Transverse colon (tissue), 4 donors: ENCODE data around the gene DSG2. TPM values are rescaled to one million over a fixed set of nuclear protein-coding genes. Genes with fewer than 3 reads are reported as not detected.

Experiments used
- DNase-seq: peaks from one replicate; pipeline ENCODE4 v3.0.0-alpha.2; 2019
- H3K27ac ChIP-seq, 4 donors: fragments of 200-600 bp; sonication (generic); 2 replicates each; pipeline ENCODE4 v1.5.1; 2016 to 2018; ENCODE audit warnings: inconsistent platforms in 4 of 4
- H3K27me3 ChIP-seq: fragments of 200-600 bp; sonication (generic); 2 replicates; pipeline ENCODE4 v1.5.1; 2017; ENCODE audit warnings: inconsistent platforms
- H3K36me3 ChIP-seq, 4 donors: fragments of 200-600 bp; sonication (generic); 2 replicates each; pipeline ENCODE4 v1.5.1; 2017 to 2019; ENCODE audit warnings: inconsistent platforms in 4 of 4
- H3K4me1 ChIP-seq, 4 donors: fragments of 200-600 bp; sonication (generic); 2 replicates each; pipeline ENCODE4 v1.5.1; 2017 to 2020; ENCODE audit warnings: inconsistent platforms in 4 of 4
- H3K4me3 ChIP-seq, 4 donors: fragments of 200-600 bp; sonication (generic); 1 replicate in 1 of 4; 2 replicates in 3 of 4; pipeline versions ENCODE4 v1.5.1 to v1.6.1; 2017 to 2019; ENCODE audit warnings: inconsistent platforms in 4 of 4
- H3K9me3 ChIP-seq, 2 donors: fragments of 200-600 bp; sonication (generic); 2 replicates each; pipeline ENCODE4 v1.5.1; 2017 to 2019; ENCODE audit warnings: inconsistent platforms in 2 of 2
- EP300 ChIP-seq: sonication (generic); formaldehyde crosslinking; IDR thresholded peaks from one replicate; pipeline ENCODE4 v1.6.1; 2017; ENCODE audit warnings: antibody characterized with exemption, low read depth
- POLR2A ChIP-seq: fragments of 450-650 bp; IDR thresholded peaks from one replicate; pipeline ENCODE4 v1.6.1; 2016; ENCODE audit warnings: antibody characterized with exemption, mild to moderate bottlenecking, moderate library complexity
- POLR2AphosphoS5 ChIP-seq, 3 donors: sonication (generic); formaldehyde crosslinking; IDR thresholded peaks; one replicate each; pipeline ENCODE4 v1.6.1; 2016; ENCODE audit warnings: antibody characterized with exemption in 3 of 3
- WGBS, 2 donors: methylation state at CpG; one replicate each; pipeline ENCODE4 v1.1.5; 2018; ENCODE audit warnings: low coverage in 1 of 2; 5-methylcytosine and 5-hydroxymethylcytosine counted together
- in situ Hi-C, 4 donors: fragments of 200-750 bp; cut with MboI; loops; one replicate each; pipeline versions ENCODE4 v1.15.0 to v1.15.1; 2017; ENCODE audit warnings: low sequenced_read_pairs in 3 of 4, low pct_ligation_motif_present in 1 of 4, low pct_unique_long_range_greater_than_20kb in 1 of 4
- intact Hi-C: fragments of 100-400 bp; cut with DNase I; formaldehyde crosslinking; loops from one replicate; pipeline ENCODE4 v1.15.1; 2023; ENCODE audit warnings: low total_unique reads
- total RNA-seq, 4 donors: library from RNA; depleted of rRNA; stranded (reverse); fragments of >200 nt; gene quantifications; one replicate each; pipeline ENCODE4 v1.1.0, GENCODE V29; 2016
- TF ChIP-seq, protein P1 (sequence below), 5 experiments: fragments of 200-600 bp in 3 of 5; fragments of 450-650 bp in 2 of 5; sonication (generic) in 3 of 5; IDR thresholded peaks; 1 replicate in 2 of 5; 2 replicates in 3 of 5; pipeline ENCODE4 v1.5.1; 2016 to 2017; ENCODE audit warnings: antibody characterized with exemption in 5 of 5, inconsistent platforms in 3 of 5, mild to moderate bottlenecking in 2 of 5, moderate library complexity in 1 of 5

Gene DSG2
- 100 to 1,000 TPM in 3 of 4 donors, 10 to 100 TPM in 1; 59.3 to 272 (median 198) TPM for total RNA-seq

DNA sequence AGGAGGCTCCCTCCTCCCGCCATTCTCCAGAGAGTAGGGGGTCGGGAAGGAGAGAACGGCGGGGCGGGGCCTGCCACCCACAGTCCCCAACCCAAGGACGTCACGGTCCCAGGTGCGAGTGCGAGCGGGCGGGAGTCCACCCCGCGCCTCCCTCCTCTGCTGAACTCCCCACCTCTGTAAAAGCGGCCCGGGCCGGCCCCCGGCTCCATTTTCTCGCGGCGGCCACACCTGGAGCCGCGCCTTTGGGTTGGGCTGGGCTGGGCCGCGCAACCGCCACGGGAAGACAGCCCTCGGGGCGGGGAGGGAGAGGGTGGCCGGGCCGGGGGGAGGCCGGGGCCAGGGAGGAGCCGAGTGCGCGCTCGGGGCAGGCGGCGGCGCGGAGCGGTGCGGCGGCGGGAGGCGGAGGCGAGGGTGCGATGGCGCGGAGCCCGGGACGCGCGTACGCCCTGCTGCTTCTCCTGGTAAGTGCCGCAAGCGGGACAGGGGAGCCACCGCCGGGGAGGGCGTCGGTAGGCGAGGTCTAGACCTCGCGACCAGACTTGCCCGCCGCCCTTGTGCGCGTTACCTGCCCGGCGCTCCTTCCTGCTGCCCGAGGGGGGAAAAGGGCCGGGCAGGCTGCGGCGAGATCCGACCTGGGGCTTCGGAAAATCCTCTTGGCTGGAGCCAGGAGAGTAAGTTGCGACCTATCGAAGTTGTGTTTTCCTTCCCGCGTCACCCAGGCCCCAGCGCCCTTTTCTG, at the start of gene DSG2:
TSS of gene DSG2 (plus strand) at position 342 of the 738 bp plus-strand sequence. CDS start at position 417, 75 bp downstream.
- Histone ChIP-seq H3K4me3 (peak within 1 kb of the TSS; percentile 57 to 78 (median 74)), H3K27me3 (peaks cover 14% of the 10 kb centered on the region), H3K27ac (peak within 1 kb of the TSS; percentile 88 to 97 (median 91)), H3K36me3 (no peaks in the 10 kb centered on the region), H3K4me1 (peaks cover 0 to 30% (median 4%) of the 10 kb centered on the region in 4 donors), H3K9me3 (no peaks in the 10 kb centered on the region)
- TF ChIP-seq EP300, result peak; percentile 59
- TF ChIP-seq, protein P1, sequence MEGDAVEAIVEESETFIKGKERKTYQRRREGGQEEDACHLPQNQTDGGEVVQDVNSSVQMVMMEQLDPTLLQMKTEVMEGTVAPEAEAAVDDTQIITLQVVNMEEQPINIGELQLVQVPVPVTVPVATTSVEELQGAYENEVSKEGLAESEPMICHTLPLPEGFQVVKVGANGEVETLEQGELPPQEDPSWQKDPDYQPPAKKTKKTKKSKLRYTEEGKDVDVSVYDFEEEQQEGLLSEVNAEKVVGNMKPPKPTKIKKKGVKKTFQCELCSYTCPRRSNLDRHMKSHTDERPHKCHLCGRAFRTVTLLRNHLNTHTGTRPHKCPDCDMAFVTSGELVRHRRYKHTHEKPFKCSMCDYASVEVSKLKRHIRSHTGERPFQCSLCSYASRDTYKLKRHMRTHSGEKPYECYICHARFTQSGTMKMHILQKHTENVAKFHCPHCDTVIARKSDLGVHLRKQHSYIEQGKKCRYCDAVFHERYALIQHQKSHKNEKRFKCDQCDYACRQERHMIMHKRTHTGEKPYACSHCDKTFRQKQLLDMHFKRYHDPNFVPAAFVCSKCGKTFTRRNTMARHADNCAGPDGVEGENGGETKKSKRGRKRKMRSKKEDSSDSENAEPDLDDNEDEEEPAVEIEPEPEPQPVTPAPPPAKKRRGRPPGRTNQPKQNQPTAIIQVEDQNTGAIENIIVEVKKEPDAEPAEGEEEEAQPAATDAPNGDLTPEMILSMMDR (IDR thresholded peaks at IDR 0.05), result peak in 1 of 5 experiments; percentile 19
- TF ChIP-seq POLR2A, result peak; percentile 87
- peak; percentile 3 to 79 (median 78) for TF ChIP-seq POLR2AphosphoS5 (IDR thresholded peaks at IDR 0.05)
- in situ Hi-C loops (no loop called here), intact Hi-C loops (no loop called here)
- WGBS, 2 donors, result 1% methylated on average over 47 of the region's 79 CpGs; no CpG with 5 or more reads in 1 of the 2 donors
- DNase-seq, result peak; percentile 92

DNA sequence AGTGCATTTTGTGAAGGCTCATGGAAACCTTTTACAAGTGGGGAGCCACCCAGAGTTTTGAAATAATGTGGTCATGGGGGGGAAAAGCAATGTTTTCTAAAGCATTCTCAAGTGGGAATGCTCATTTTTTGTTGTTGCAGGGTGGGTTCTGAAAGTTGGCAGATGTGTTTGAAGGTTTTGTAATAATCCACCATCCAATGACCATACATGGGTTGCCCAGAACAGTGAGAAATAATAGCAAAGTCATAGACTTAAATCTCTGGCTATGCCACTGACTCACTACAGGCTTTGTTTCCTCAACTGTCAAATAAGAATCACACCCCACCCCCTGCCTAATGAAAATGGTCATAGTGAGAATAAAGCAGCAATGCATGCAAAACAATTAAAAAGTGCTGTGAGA, 47.6 kb upstream of the DSG2 start:
- no peak overlapping the region for H3K27ac ChIP-seq
- H3K36me3 ChIP-seq, result no peaks in the 10 kb centered on the region
- TF ChIP-seq EP300 (no peak), POLR2AphosphoS5 (IDR thresholded peaks at IDR 0.05) (no peak), POLR2A (no peak)
- TF ChIP-seq, protein P1 (IDR thresholded peaks at IDR 0.05), result no peak
- H3K4me1 ChIP-seq, result no peaks in the 10 kb centered on the region
- no peaks in the 10 kb centered on the region for H3K27me3 ChIP-seq
- in situ Hi-C loops (no loop called here), intact Hi-C loops (no loop called here)
- no peaks in the 10 kb centered on the region for H3K9me3 ChIP-seq
- DNase-seq, result no peak
- no peak overlapping the region for H3K4me3 ChIP-seq

GRCh38 chr18:31451625-31452024, 46.4 kb upstream of the DSG2 start:
- intact Hi-C loops (no loop called here), in situ Hi-C loops (no loop called here)
- Histone ChIP-seq H3K27me3 (no peaks in the 10 kb centered on the region), H3K9me3 (no peaks in the 10 kb centered on the region), H3K4me3 (no peak overlapping the region), H3K4me1 (no peaks in the 10 kb centered on the region), H3K36me3 (no peaks in the 10 kb centered on the region), H3K27ac (no peak overlapping the region)
- no peak for DNase-seq
- 83 to 88% methylated on average over 1 of the region's 1 CpG for WGBS, 2 donors
- TF ChIP-seq POLR2AphosphoS5 (IDR thresholded peaks at IDR 0.05), result no peak
- TF ChIP-seq, protein P1 (IDR thresholded peaks at IDR 0.05), result no peak
- TF ChIP-seq EP300, result no peak
- no peak for TF ChIP-seq POLR2A

DNA sequence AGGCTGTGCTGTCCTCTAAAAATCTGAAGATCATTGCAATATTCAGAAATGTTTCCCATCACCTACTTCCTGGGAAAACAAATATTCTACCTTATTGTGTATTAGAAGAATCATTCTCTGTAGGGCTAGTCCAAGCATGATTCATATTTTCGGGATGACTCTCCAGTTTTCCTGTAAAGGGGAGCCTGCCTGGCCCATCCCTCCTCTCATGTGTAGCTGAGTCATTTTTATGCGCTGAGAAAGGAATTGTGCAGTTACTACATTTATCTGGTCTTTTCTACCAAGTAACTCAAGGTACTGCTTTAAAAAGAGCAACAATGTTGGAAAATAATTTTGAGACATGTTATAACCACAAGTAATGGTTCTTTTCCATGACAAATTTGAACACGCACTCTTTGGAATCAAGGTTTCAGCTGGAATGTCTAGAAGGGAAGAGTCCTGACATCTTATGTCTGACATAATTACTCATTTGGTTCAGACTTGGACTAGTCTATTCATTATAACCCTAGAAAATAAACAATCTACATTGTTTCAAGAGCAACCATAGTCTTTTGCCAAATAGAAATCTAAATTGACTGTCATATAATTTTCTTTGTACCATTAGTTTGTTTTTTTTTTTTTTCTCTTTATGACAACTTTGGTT, 43.8 kb upstream of the DSG2 start:
- Histone ChIP-seq H3K9me3 (no peaks in the 10 kb centered on the region), H3K4me3 (no peak overlapping the region), H3K27me3 (no peaks in the 10 kb centered on the region), H3K4me1 (no peaks in the 10 kb centered on the region), H3K27ac (no peak overlapping the region), H3K36me3 (no peaks in the 10 kb centered on the region)
- intact Hi-C loops (no loop called here), in situ Hi-C loops (no loop called here)
- DNase-seq, result no peak
- 68 to 91% methylated on average over 2 to 3 of the region's 3 CpGs for WGBS, 2 donors
- TF ChIP-seq POLR2AphosphoS5 (IDR thresholded peaks at IDR 0.05) (no peak), EP300 (no peak), POLR2A (no peak)
- TF ChIP-seq, protein P1 (IDR thresholded peaks at IDR 0.05), result no peak
